ENCODE results near the gene RASGRP2.

RASGRP2 gene

DNA sequence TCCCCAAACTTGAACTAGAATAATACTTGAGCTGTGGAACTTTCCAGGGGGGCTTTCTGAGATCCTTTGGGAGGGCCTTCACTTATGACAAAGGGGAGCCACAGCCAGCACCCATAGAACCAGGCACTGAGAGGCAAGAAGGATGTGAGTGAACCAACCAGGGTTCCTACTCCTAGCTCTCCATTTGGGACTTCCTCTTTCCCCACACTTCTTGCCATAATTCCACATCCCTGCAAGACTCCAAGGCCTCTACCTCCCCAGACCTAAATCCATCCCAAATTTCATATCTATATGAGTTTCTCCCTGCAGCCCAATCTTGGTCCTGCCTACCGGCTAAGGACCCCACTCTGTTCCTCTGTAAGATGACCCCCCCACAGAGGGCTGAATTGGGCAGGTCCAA is 52.4 kb downstream of the RASGRP2 start:
- DNase-seq (ENCODE audit: low spot score), result no peak
- no peak for TF ChIP-seq CTCF (IDR thresholded peaks at IDR 0.05; ENCODE audit: extremely low read depth, insufficient read depth, missing control alignments)
- in situ Hi-C loops (cut with MboI; ENCODE audit: low pct_unique_long_range_greater_than_20kb, low sequenced_read_pairs, unreplicated experiment), result no loop called here

GRCh38 chr11:64690235-64690634 is 53.7 kb downstream of the RASGRP2 start:
- no peak for TF ChIP-seq CTCF (IDR thresholded peaks at IDR 0.05; ENCODE audit: extremely low read depth, insufficient read depth, missing control alignments)
- in situ Hi-C loops (cut with MboI; ENCODE audit: low pct_unique_long_range_greater_than_20kb, low sequenced_read_pairs, unreplicated experiment), result no loop called here
- no peak for DNase-seq (ENCODE audit: low spot score)

- in situ Hi-C loops (cut with MboI; ENCODE audit: low pct_unique_long_range_greater_than_20kb, low sequenced_read_pairs, unreplicated experiment), result no loop called here
- DNase-seq (ENCODE audit: low spot score), result peak; percentile 90
- TF ChIP-seq CTCF (IDR thresholded peaks at IDR 0.05; ENCODE audit: extremely low read depth, insufficient read depth, missing control alignments), result peak; percentile 87
These were observed 55.4 kb downstream of the RASGRP2 start for GRCh38 chr11:64688534-64688982.

DNA sequence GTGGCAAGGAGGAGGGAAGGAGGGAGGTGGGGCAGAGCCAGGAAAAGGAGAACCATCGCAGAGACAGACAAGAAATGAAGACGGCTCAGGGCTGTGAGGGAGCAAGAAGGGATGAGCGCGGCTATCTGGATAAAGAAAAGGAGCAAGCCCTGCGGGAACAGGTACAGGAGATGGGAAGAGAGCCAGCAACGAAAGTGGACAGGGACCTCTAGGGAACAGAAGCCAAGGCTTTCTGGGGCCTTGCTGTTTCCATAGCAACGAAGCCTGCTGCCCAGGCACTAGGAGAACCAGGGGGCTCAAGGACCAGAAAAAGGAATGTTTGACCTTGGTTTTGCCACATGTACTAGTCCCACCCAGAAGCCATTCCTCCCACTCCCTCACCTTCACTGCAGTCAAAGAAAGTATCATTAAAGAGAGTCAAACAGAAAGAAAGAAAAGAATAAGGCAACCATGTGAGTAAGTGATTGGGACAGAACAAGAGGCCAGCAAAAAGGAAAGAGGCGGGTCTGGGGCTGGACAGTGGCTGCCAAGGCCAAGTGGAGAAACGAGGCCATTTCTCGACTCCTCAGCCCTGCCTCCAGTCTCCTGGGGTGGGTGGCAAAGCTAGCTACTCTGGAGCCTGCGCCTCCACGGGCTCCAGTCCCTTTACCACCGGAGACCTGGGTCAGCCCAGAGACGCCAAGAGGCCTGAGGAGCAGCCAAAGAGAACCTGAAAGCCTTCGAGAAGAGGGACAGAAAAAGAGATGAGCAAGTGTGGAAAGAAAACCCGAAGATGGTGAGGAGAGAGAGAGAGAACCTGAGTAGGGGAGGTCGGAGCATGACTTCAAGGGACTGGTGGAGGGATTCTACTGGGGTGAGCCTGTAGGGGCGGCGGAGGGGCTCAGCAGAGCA is 56.1 kb downstream of the RASGRP2 start:
- TF ChIP-seq CTCF (IDR thresholded peaks at IDR 0.05; ENCODE audit: extremely low read depth, insufficient read depth, missing control alignments), result no peak
- in situ Hi-C loops (cut with MboI; ENCODE audit: low pct_unique_long_range_greater_than_20kb, low sequenced_read_pairs, unreplicated experiment), result no loop called here
- no peak for DNase-seq (ENCODE audit: low spot score)

- in situ Hi-C loops (cut with MboI; ENCODE audit: low pct_unique_long_range_greater_than_20kb, low sequenced_read_pairs, unreplicated experiment), result no loop called here
- DNase-seq (ENCODE audit: low spot score), result no peak
- no peak for TF ChIP-seq CTCF (IDR thresholded peaks at IDR 0.05; ENCODE audit: extremely low read depth, insufficient read depth, missing control alignments)
These were observed 56.7 kb downstream of the RASGRP2 start for GRCh38 chr11:64687204-64687603.

- no peak for DNase-seq (ENCODE audit: low spot score)
- TF ChIP-seq CTCF (IDR thresholded peaks at IDR 0.05; ENCODE audit: extremely low read depth, insufficient read depth, missing control alignments), result no peak
- in situ Hi-C loops (cut with MboI; ENCODE audit: low pct_unique_long_range_greater_than_20kb, low sequenced_read_pairs, unreplicated experiment), result no loop called here
These were observed 57.3 kb downstream of the RASGRP2 start for GRCh38 chr11:64686466-64687170.

Data from GM13977 (cell line).